ENCODE measurements around the gene PLA2G1B. TPM values are rescaled to one million over a fixed set of nuclear protein-coding genes. Genes with fewer than 3 reads are reported as not detected.

The PLA2G1B gene
- total and polyA plus RNA-seq, 2 of the 13 experiments (the other 11 are each of a cell fraction or from before 2014, with no cell fraction given) = 0.33 to 1.4 TPM

DNA sequence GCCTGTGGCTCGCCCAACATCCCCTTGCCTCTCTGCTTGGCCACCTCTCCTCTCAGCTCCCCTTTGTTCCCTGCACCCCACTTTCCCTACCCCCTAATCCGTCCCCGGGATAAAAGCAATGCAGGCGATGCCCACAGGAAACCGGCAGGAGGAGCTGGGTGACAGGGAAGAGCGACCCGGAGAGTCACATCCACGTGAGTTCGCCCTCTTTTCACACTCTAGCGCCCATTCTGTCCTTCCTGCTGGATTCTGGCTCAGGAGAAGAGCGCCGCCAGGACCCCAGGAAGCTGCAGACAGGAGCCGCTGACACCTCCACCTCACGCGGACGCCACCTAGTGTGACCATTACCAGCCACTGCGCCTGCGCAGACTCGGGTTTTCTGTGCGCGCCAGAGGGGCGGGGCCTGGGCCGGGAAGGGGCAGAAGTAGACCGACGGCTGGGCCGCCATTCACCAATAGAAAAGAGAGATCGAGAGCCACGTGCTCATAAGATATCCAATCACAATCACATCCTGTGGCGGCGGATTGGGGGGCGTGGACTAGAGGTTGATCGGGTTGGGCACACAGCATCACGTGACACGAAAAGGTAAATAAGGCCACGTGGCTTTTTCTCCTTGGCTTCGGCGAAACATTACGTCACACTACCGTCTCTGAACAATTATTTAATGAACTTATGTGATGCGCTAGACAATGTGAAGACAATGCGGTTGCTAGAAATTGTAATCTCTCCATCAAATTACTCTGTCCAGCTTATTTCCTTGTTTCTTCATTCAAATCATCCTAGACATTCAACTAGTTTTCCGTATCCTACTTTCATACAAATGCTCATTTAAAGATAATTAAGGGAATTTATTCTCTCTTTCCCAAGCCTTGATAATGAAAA is 10.1 kb downstream of the PLA2G1B start (continued):
- TF ChIP-seq ATF2 (CRISPR knock-in tag; IDR thresholded peaks at IDR 0.05) (peak; percentile 95), ZBTB20 (CRISPR knock-in tag; IDR thresholded peaks at IDR 0.05; ENCODE audit: borderline replicate concordance, low read depth) (no peak), ZNF563 (CRISPR knock-in tag; IDR thresholded peaks at IDR 0.05) (peak; percentile 71; the same call in 1 of the 2 replicates), RFXANK (CRISPR knock-in tag; IDR thresholded peaks at IDR 0.05) (peak; percentile 22; the same call in 1 of the 2 replicates), ZNF225 (CRISPR knock-in tag; IDR thresholded peaks at IDR 0.05) (peak; percentile 50; the same call in 1 of the 2 replicates), MAZ (IDR thresholded peaks at IDR 0.05; ENCODE audit: borderline replicate concordance, low read depth, low read length) (peak; percentile 67; the same call in 1 of the 2 replicates), MAZ (CRISPR knock-in tag; IDR thresholded peaks at IDR 0.05; ENCODE audit: low read depth) (peak; percentile 84), ZSCAN20 (CRISPR knock-in tag; IDR thresholded peaks at IDR 0.05; ENCODE audit: borderline replicate concordance) (0 out of 2 replicates have a peak, but pooled peaks have one; percentile 53), ZNF3 (CRISPR knock-in tag; IDR thresholded peaks at IDR 0.05) (no peak), MLXIP (CRISPR knock-in tag; IDR thresholded peaks at IDR 0.05; ENCODE audit: borderline replicate concordance) (no peak; the same call in 1 of the 2 replicates), THAP11 (CRISPR knock-in tag; IDR thresholded peaks at IDR 0.05) (peak; percentile 86), SOX13 (IDR thresholded peaks at IDR 0.05) (no peak), SOX13 (CRISPR knock-in tag; conservative IDR thresholded peaks at IDR 0.05 in 1 of 2, IDR thresholded peaks at IDR 0.05 in 1 of 2) (no peak), NKX3-1 (CRISPR knock-in tag; IDR thresholded peaks at IDR 0.05) (peak; percentile 91), ZBTB21 (CRISPR knock-in tag; IDR thresholded peaks at IDR 0.05) (peak; percentile 73), ZFP82 (CRISPR knock-in tag; IDR thresholded peaks at IDR 0.05; ENCODE audit: borderline replicate concordance) (peak; percentile 51; the same call in 1 of the 2 replicates), TMF1 (CRISPR knock-in tag; IDR thresholded peaks at IDR 0.05; ENCODE audit: low read depth) (no peak), ZFY (CRISPR knock-in tag; IDR thresholded peaks at IDR 0.05) (peak; percentile 39; the same call in 1 of the 2 replicates), KMT2A (CRISPR knock-in tag; IDR thresholded peaks at IDR 0.05) (peak; percentile 64; the same call in 1 of the 2 replicates), ZNF629 (CRISPR knock-in tag; conservative IDR thresholded peaks at IDR 0.05) (0 out of 2 replicates have a peak, but pooled peaks have one; percentile 21), ATF7 (IDR thresholded peaks at IDR 0.05) (peak; percentile 97), ATF7 (CRISPR knock-in tag; IDR thresholded peaks at IDR 0.05) (no peak; the same call in 1 of the 2 replicates), ZNF335 (CRISPR knock-in tag; IDR thresholded peaks at IDR 0.05) (peak; percentile 57; the same call in 1 of the 2 replicates), FOXK2 (IDR thresholded peaks at IDR 0.05) (peak; percentile 99), ZNF441 (CRISPR knock-in tag; IDR thresholded peaks at IDR 0.05; ENCODE audit: borderline replicate concordance) (peak; percentile 62)
- TF ChIP-seq, protein P1, sequence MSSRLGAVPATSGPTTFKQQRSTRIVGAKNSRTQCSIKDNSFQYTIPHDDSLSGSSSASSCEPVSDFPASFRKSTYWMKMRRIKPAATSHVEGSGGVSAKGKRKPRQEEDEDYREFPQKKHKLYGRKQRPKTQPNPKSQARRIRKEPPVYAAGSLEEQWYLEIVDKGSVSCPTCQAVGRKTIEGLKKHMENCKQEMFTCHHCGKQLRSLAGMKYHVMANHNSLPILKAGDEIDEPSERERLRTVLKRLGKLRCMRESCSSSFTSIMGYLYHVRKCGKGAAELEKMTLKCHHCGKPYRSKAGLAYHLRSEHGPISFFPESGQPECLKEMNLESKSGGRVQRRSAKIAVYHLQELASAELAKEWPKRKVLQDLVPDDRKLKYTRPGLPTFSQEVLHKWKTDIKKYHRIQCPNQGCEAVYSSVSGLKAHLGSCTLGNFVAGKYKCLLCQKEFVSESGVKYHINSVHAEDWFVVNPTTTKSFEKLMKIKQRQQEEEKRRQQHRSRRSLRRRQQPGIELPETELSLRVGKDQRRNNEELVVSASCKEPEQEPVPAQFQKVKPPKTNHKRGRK (CRISPR knock-in tag; IDR thresholded peaks at IDR 0.05) = no peak
